Cardiac fibroblast (primary cell): Measurements from ENCODE around the gene SIM2.
A peak's percentile ranks its signal among the peaks of the same experiment; 100 is the strongest.

Source experiments
- DNase-seq, 2 donors: peaks; one replicate each; pipeline versions ENCODE4 v3.0.0 to v3.0.0-alpha.2; 2010; ENCODE audit warnings: low read depth in 2 of 2
- H3K4me3 ChIP-seq, 2 donors: replicated peaks in 1 of 2; 1 replicate in 1 of 2; 2 replicates in 1 of 2; pipeline ENCODE4 v1.5.1; 2011; ENCODE audit warnings: low read depth in 2 of 2, low read length in 2 of 2, mild to moderate bottlenecking in 2 of 2, moderate library complexity in 1 of 2
- TF ChIP-seq, protein P1 (sequence below): IDR thresholded peaks from one replicate; pipeline ENCODE4 v1.5.1; 2011; ENCODE audit warnings: low read depth, mild to moderate bottlenecking, low read length, inconsistent platforms

SIM2 gene

DNA sequence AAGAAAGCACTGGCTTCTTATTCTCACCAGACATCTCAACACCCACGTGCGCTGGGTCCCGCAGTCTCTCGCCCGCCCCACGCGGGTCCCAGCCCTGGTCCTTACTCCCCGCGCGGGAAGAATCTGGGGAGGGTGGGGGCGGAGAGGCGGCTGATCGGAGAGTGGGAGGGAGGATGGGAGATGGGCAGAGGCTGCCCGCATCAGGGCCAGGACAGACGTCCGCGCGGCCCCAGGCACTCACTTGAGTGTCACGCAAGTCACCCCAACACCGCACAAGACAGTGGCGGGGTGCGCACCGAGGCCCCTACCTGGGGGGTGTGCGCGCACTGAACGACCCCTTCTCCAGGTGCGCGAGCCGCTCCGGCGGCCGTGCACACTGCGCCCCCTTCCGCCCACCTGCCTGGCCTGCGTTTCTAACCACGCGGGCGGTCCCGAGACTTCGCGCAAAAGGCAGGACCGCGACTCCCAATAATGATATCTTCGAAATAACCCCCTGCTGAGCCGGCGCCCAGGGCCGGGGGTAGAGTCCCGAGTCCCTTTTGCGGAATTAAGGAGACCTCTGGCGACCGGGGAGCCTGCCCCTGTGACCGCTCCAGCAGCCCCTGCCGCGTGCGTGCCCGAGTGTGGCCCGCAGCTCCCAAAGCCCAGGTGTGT lies 6.0 kb upstream of the SIM2 start:
- DNase-seq, result no peak
- TF ChIP-seq, protein P1, sequence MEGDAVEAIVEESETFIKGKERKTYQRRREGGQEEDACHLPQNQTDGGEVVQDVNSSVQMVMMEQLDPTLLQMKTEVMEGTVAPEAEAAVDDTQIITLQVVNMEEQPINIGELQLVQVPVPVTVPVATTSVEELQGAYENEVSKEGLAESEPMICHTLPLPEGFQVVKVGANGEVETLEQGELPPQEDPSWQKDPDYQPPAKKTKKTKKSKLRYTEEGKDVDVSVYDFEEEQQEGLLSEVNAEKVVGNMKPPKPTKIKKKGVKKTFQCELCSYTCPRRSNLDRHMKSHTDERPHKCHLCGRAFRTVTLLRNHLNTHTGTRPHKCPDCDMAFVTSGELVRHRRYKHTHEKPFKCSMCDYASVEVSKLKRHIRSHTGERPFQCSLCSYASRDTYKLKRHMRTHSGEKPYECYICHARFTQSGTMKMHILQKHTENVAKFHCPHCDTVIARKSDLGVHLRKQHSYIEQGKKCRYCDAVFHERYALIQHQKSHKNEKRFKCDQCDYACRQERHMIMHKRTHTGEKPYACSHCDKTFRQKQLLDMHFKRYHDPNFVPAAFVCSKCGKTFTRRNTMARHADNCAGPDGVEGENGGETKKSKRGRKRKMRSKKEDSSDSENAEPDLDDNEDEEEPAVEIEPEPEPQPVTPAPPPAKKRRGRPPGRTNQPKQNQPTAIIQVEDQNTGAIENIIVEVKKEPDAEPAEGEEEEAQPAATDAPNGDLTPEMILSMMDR, result no peak
- no peak overlapping the region for H3K4me3 ChIP-seq

GRCh38 chr21:36693489-36694030 lies 5.4 kb upstream of the SIM2 start:
- DNase-seq, result no peak
- TF ChIP-seq, protein P1, result no peak
- H3K4me3 ChIP-seq, result no peak overlapping the region

- TF ChIP-seq, protein P1, result no peak
- no peak overlapping the region for H3K4me3 ChIP-seq
- peak in 1 of 2 donors; percentile 48 for DNase-seq
Observed at GRCh38 chr21:36694031-36694515, 4.8 kb upstream of the SIM2 start.

GRCh38 chr21:36694593-36695282 lies 4.2 kb upstream of the SIM2 start:
- no peak overlapping the region for H3K4me3 ChIP-seq
- TF ChIP-seq, protein P1, result no peak
- DNase-seq, result no peak

- TF ChIP-seq, protein P1, result no peak
- no peak for DNase-seq
- no peak overlapping the region for H3K4me3 ChIP-seq
Observed at GRCh38 chr21:36695283-36695634, 3.7 kb upstream of the SIM2 start.

- DNase-seq, result no peak
- H3K4me3 ChIP-seq, result no peak overlapping the region
- TF ChIP-seq, protein P1, result no peak
Observed at GRCh38 chr21:36695671-36696389, 3.1 kb upstream of the SIM2 start.
